ENCODE results near the gene EHMT1. TPM values are rescaled to one million over a fixed set of nuclear protein-coding genes. Genes with fewer than 3 reads are reported as not detected.

The EHMT1 gene
- total RNA-seq, 4 donors from 2014 or later, result 77.1 to 149 (median 86.6) TPM

GRCh38 chr9:137798901-137799629 lies 180.3 kb downstream of the EHMT1 start:
- Histone ChIP-seq H3K36me3 (peaks cover 94% of the 10 kb centered on the region), H3K27ac (no peak overlapping the region), H3K4me3 (no peak overlapping the region), H3K27me3 (no peaks in the 10 kb centered on the region), H3K9me3 (no peaks in the 10 kb centered on the region), H3K4me1 (no peaks in the 10 kb centered on the region)
- no peak for DNase-seq (ENCODE audit: low spot score in 2 of 2)
- TF ChIP-seq POLR2AphosphoS5 (IDR thresholded peaks at IDR 0.05) (no peak), POLR2A (IDR thresholded peaks at IDR 0.05) (no peak), CTCF (IDR thresholded peaks at IDR 0.05) (no peak), EP300 (IDR thresholded peaks at IDR 0.05) (no peak)
- 86% methylated on average over 21 of the region's 21 CpGs for WGBS

- no peaks in the 10 kb centered on the region for H3K4me1 ChIP-seq
- no peak for TF ChIP-seq CTCF (IDR thresholded peaks at IDR 0.05)
- TF ChIP-seq EP300 (IDR thresholded peaks at IDR 0.05), result no peak
- no peak for TF ChIP-seq POLR2AphosphoS5 (IDR thresholded peaks at IDR 0.05)
- TF ChIP-seq POLR2A (IDR thresholded peaks at IDR 0.05), result no peak
- H3K4me3 ChIP-seq, result no peak overlapping the region
- 98% methylated on average over 9 of the region's 12 CpGs for WGBS
- no peaks in the 10 kb centered on the region for H3K9me3 ChIP-seq
- H3K27me3 ChIP-seq, result no peaks in the 10 kb centered on the region
- no peak for DNase-seq (ENCODE audit: low spot score in 2 of 2)
- H3K27ac ChIP-seq, result no peak overlapping the region
- peaks cover 89% of the 10 kb centered on the region for H3K36me3 ChIP-seq
Measured at GRCh38 chr9:137799630-137799983, 180.8 kb downstream of the EHMT1 start.

- Histone ChIP-seq H3K27me3 (no peaks in the 10 kb centered on the region), H3K36me3 (peaks cover 85% of the 10 kb centered on the region), H3K9me3 (no peaks in the 10 kb centered on the region), H3K27ac (no peak overlapping the region), H3K4me3 (no peak overlapping the region), H3K4me1 (no peaks in the 10 kb centered on the region)
- no peak for DNase-seq (ENCODE audit: low spot score in 2 of 2)
- TF ChIP-seq CTCF (IDR thresholded peaks at IDR 0.05), result no peak
- no peak for TF ChIP-seq POLR2A (IDR thresholded peaks at IDR 0.05)
- no peak for TF ChIP-seq POLR2AphosphoS5 (IDR thresholded peaks at IDR 0.05)
- 93% methylated on average over 25 of the region's 31 CpGs for WGBS
Measured at GRCh38 chr9:137800196-137801022, 181.6 kb downstream of the EHMT1 start.

GRCh38 chr9:137801023-137801319 lies 182.2 kb downstream of the EHMT1 start:
- TF ChIP-seq EP300 (IDR thresholded peaks at IDR 0.05), result no peak
- TF ChIP-seq POLR2AphosphoS5 (IDR thresholded peaks at IDR 0.05), result no peak
- TF ChIP-seq POLR2A (IDR thresholded peaks at IDR 0.05), result no peak
- no peak for TF ChIP-seq CTCF (IDR thresholded peaks at IDR 0.05)
- no peak for DNase-seq (ENCODE audit: low spot score in 2 of 2)
- H3K4me3 ChIP-seq, result no peak overlapping the region
- no peaks in the 10 kb centered on the region for H3K27me3 ChIP-seq
- H3K9me3 ChIP-seq, result no peaks in the 10 kb centered on the region
- H3K4me1 ChIP-seq, result no peaks in the 10 kb centered on the region
- H3K27ac ChIP-seq, result no peak overlapping the region
- peaks cover 79% of the 10 kb centered on the region for H3K36me3 ChIP-seq
- 92% methylated on average over 6 of the region's 7 CpGs for WGBS

GRCh38 chr9:137802021-137802420 lies 183.2 kb downstream of the EHMT1 start:
- no peaks in the 10 kb centered on the region for H3K9me3 ChIP-seq
- no peaks in the 10 kb centered on the region for H3K27me3 ChIP-seq
- H3K27ac ChIP-seq, result no peak overlapping the region
- DNase-seq (ENCODE audit: low spot score in 2 of 2), result no peak
- no peak for TF ChIP-seq CTCF (IDR thresholded peaks at IDR 0.05)
- TF ChIP-seq POLR2AphosphoS5 (IDR thresholded peaks at IDR 0.05), result no peak
- TF ChIP-seq EP300 (IDR thresholded peaks at IDR 0.05), result no peak
- H3K36me3 ChIP-seq, result peaks cover 73% of the 10 kb centered on the region
- H3K4me1 ChIP-seq, result no peaks in the 10 kb centered on the region
- no peak overlapping the region for H3K4me3 ChIP-seq
- 67% methylated on average over 4 of the region's 4 CpGs for WGBS
